Measurements from ENCODE around the gene JPH3.
"Not testable (repeated sequence)": the region's sequence is repeated elsewhere in the genome, so short reads cannot be mapped to it uniquely, and the experiment has no call there.

The JPH3 gene

GRCh38 chr16:87715658-87716057, 113.3 kb downstream of the JPH3 start:
- no peak for DNase-seq (ENCODE audit: low spot score)

DNA sequence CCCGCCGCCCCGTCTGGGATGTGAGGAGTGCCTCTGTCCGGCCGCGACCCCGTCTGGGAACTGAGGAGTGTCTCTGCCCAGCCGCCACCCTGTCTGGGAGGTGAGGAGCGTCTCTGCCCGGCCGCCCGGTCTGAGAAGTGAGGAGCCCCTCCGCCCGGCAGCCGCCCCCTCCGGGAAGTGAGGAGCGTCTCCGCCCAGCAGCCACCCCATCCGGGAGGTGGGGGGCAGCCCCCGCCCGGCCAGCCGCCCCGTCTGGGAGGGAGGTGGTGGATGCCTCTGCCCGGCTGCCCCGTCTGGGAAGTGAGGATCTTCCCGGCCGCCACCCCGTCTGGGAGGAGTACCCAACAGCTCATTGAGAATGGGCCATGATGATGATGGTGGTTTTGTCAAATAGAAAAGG, 116.5 kb downstream of the JPH3 start:
- not testable (repeated sequence) for DNase-seq (ENCODE audit: low spot score)

- DNase-seq (ENCODE audit: low spot score): no peak
Observed at GRCh38 chr16:87720446-87720845, 118.1 kb downstream of the JPH3 start.

GRCh38 chr16:87721622-87722585, 119.6 kb downstream of the JPH3 start:
- DNase-seq (ENCODE audit: low spot score): no peak

DNA sequence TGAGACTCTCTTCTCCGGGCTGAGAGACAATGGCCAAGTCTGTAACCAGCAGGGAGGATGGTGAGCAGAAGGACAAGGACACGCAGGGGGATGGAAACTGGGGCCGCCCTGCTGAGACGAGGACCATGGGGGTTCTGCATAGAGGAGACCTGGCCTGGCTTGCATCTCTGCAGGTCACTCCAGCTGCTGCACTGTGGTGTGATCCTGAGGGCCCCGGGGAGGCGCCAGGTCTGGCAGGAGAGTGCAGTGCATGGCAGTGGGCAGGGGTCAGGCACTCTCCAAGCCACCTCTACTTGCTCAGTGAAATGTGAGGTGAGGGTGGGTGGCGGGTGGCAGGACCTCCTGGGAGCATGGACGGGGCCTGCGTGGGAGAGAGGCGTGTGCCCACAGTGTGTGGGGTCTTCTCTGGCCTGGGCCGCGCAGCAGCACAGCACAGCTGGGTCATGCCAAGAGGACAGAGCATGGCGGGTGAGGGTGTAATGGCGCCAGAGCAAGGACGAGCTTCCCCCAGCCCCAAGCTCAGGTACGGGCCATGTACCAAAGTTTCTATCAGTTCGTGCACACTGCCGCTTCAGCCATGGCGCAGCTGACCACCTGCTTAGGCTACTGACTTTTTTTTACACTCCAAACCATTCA, 120.4 kb downstream of the JPH3 start:
- DNase-seq (ENCODE audit: low spot score): no peak

DNA sequence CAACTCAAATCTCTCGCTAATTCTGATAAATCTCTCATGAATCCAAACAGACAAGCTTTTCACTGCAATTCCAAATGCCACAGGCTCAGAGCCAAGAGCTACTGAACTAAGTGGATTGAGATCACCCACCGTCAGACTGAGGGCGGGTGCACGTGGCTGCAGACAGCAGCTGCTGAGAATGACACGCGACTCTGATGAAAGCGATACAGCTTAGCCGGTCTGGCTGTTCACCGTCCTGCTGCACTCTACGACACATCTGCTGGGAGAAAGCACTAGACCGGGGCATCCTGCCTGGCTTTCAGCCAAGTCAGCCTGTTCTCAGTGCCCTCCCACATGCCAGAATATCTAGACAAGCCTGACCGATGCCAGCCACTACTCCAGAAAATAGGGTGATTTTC, 120.9 kb downstream of the JPH3 start:
- no peak for DNase-seq (ENCODE audit: low spot score)

DNA sequence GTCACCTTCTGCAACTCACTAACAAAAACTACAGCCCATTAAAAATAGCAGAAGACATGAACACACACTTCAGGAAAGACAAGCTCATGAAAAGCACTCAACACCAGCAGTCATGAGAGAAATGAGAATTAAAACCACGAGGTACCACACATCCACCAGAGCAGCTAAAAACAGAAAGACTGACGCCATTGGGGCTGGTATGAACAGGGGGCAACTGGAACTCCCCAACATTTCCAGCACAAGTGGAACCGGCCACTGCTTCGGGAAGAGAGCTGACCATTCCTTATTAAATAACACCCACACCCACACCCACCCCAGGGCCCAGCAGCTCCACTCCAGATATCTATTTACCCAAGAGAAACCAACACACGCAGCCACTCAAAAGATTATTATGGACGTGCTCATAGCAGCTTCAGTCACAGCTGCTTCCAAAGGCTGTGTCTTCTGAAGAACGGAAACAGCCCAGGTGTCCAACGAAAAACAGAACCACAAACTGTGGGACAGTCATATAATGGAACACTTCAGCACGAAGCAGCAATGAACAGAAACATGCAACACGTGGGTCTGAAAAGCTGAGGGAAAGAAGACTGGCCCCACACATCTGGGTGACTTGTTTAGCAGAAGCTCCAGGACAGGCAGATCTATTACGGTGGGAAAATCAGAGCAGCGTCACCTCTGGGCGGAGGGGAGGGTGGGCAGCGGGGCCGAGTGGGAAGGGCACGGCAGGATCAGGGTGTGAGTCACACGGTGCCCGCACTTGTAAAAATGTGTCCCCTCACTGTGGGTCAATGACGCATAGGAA, 122.4 kb downstream of the JPH3 start:
- peak; percentile 30 for DNase-seq (ENCODE audit: low spot score)

DNA sequence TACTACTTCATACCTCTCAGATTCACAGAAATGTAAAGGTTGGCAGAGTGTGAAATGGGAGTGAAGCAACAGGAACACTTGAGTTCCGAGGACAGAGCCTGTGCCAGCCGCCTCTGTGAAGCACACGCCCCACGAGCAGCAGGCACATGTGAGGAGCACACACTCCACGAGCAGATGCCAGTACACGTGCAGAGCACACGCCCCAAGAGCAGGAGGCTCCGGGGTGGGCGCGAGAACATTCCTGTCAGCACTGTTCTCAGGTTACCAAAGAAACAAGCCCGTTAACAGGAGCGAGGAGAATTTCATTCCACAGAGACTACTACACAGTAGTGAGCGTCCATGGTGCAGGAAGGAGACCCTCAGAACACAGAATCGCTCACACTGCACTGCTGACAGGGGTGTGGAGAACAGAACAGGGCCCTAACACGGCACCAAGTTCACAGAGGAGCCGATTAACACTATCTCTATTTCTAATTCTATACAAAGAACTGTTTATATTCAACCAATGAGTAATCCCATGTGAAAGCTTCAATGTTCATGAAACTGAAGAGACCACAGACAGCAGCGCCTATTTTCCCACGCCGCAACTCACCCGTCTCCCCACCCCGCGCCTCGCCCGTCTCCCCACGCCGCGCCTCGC, 123.4 kb downstream of the JPH3 start:
- no peak for DNase-seq (ENCODE audit: low spot score)

DNA sequence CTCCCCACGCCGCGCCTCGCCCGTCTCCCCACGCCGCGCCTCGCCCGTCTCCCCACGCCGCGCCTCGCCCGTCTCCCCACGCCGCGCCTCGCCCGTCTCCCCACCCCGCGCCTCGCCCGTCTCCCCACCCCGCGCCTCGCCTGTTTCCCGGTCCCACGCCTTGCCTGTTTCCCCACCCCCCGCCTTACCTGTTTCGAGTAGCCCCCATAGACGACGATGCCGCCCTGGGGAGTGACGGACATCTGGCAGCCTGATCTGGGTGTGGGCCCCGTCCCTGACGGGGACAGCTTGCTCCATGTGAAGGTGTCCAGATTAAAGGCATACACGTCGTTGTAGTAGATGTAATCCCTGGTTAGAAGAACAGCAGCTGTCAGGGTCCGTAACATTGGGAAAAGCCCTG, 124.3 kb downstream of the JPH3 start:
- not testable (repeated sequence) for DNase-seq (ENCODE audit: low spot score)

DNA sequence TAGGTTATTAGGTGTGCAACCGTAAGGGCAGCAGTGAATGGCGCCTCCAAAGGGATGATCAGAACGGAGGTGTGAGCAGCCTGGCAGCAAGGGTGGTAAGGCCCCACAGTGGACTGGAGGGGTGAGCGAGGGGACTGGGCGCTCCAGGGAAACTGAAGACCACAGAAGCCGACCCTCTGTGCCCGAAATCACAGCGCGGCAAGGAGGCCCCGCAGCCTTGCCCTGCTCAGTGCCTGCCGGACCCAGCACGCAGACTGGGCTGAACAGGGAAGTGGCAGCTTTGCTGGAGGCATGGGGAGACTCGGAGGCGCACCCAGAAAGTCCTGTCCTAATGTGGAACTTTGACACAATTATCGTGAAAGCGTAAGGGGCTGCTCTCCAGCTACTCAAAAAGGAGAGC, 125.0 kb downstream of the JPH3 start:
- DNase-seq (ENCODE audit: low spot score): no peak

DNA sequence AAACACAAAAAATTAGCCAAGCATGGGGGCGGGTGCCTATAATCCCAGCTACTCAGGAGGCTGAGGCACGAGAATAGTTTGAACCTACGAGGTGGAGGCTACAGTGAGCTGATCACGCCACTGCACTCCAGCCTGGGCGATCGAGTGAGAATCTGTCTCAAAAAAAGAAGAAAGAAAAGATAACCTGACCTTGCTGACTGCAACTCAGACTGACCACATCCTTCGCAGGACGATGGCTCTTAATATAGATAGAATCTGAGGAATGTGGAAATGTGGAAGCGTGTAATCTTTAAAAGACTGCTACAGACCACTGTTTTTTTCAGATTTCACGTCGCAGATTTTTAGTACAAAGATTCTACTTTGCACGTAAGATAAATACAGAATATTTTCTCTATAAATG, 125.7 kb downstream of the JPH3 start:
- DNase-seq (ENCODE audit: low spot score): no peak

- DNase-seq (ENCODE audit: low spot score): no peak
Observed at GRCh38 chr16:87729266-87729954, 127.1 kb downstream of the JPH3 start.

DNA sequence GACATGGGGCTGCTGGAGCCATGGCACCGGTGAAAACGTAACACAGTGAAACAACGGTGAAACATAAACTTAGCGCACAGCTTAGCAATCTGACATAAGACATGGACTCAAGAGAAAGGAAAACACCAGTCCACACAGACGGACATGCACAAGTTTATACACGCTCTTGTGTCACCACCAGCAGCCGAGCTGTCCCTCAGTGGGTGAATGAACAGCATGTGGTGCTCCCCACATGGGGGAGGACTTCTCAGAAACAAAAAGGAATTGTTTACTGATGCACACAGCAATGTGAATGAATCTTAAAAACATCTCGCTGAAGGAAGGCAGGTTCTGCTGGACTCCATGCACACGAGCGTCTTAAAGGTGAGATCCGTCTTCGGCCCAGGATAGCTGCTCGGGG, 129.3 kb downstream of the JPH3 start:
- no peak for DNase-seq (ENCODE audit: low spot score)

DNA sequence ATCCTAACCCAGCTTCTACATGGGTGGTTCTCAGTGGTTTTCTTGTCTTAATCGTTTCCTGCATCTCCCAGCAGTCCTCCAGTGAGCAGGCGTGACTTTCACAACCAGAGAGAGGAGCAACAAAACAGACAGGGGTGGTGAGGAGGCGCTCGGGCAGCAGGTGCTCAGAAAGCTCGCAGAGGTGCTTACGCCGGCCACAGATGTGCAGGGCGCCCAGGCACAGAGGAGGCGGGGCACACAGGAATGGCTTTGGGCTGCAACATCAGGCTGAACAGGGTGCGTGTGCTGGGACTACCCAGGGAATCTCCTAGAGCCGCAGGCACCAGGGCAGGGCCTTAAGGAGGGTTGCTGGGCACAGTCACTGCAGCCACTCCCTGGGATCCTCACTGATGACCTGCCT, 130.9 kb downstream of the JPH3 start:
- no peak for DNase-seq (ENCODE audit: low spot score)

DNA sequence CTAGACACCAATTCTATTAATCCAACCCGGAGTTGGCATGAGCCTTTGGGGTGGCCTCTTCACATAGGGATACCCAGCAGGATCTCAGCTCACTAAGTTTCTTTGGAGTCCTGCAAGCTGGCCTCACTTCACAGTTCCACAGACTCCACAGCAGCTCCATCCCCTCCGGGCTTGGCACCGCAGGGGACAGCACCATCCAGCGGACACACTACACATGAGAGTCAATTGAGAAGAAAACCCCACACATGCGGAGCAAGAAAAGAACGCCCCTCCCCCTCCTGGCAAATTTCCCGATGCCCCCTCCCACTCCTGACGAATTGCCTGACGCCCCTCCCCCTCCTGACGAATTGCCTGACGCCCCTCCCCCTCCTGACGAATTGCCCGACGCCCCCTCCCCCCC, 132.3 kb downstream of the JPH3 start:
- no peak for DNase-seq (ENCODE audit: low spot score)

- DNase-seq (ENCODE audit: low spot score): no peak
Observed at GRCh38 chr16:87735270-87736007, 133.1 kb downstream of the JPH3 start.

DNA sequence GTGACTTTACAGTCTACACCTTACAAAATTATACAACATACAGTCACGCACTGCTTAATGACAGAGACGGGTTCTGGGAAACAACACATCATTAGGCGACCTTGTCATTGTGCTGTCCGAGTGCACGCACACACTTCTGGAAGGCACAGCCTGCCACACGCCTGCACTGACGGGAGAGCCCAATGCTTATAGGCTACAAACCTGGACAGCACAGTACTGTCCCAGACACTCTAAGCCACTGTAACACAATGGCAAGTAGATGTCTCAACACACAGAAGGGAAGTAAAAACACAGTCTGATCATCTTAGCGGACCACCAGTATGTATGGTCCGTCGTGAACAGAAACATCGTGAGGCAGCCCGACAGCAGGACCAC, 133.7 kb downstream of the JPH3 start:
- DNase-seq (ENCODE audit: low spot score): no peak

DNA sequence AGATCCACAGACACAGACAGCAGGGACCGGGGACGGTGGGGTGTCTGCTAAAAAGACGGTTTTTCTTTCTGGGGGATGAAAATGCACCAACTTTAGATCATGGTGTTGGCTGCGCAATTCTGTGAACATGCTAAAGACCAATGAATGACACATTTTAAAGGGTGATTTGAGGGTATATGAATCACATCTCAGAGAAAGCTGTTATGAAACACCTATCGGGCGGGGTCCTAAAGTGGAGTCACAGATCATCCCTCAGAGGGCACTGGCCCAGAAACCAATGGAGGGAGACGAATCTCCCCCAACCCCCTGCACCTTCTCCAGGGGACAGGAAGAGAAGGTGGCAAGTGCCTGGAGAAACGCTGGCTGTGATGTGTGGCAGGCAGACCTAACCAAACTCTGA, 137.5 kb downstream of the JPH3 start:
- no peak for DNase-seq (ENCODE audit: low spot score)

GRCh38 chr16:87740441-87740840, 138.1 kb downstream of the JPH3 start:
- DNase-seq (ENCODE audit: low spot score): no peak

DNA sequence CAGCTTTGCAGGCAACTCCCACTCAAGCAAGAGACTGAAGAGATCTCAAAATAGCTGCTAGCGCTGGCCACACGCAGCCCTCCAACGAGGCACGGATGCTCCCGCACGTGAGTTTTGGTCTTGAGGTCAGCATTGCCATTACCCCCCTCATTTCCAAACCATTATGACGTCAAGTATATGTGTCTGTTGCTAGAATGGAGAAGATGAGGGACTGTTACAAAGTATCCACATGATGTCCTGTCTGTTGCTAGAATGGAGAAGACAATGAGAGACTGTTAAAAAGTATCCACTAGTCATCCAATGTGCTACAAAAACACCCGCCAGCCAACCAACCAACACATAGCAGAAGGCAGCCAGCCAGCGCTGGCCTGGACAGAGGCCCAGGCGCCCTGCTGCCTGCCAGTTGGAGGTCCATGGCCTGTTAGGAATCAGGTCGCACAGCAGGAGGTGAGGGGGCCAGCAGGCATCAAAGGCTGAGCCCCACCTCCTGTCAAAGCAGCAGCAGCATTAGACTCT, 138.7 kb downstream of the JPH3 start:
- DNase-seq (ENCODE audit: low spot score): no peak

Measured in CD4-positive, alpha-beta T cell treated with Interleukin-15 for 4 hours (primary cell).